Aorta (tissue), 5 donors: ENCODE data around the gene MICALL1. TPM values are rescaled to one million over a fixed set of nuclear protein-coding genes. Genes with fewer than 3 reads are reported as not detected.

Experiments used
- ATAC-seq: fragments of 200-7000 bp; cut with Tn5 transposase; one replicate; pipeline ENCODE4 v1.9.1; 2022; ENCODE audit warnings: moderate library complexity; ENCODE audit not compliant: low FRiP score
- DNase-seq, 2 donors: peaks; one replicate each; pipeline ENCODE4 v3.0.0-alpha.2; 2020
- H3K27ac ChIP-seq, 2 donors: one replicate each; pipeline ENCODE4 v1.5.1; 2013; ENCODE audit warnings: low read length in 2 of 2, mild to moderate bottlenecking in 2 of 2, moderate library complexity in 2 of 2, control low read depth in 1 of 2, inconsistent platforms in 1 of 2, low read depth in 1 of 2
- H3K27me3 ChIP-seq, 2 donors: one replicate each; pipeline ENCODE4 v1.6.1; 2013; ENCODE audit warnings: control low read depth in 1 of 2, low read length in 1 of 2, mild to moderate bottlenecking in 1 of 2, moderate library complexity in 1 of 2; ENCODE audit not compliant: insufficient read depth in 2 of 2, control insufficient read depth in 1 of 2
- H3K36me3 ChIP-seq, 2 donors: one replicate each; pipeline ENCODE4 v1.6.1; 2013; ENCODE audit warnings: control low read depth in 1 of 2, low read length in 1 of 2, mild to moderate bottlenecking in 1 of 2; ENCODE audit not compliant: insufficient read depth in 2 of 2, control insufficient read depth in 1 of 2
- H3K4me1 ChIP-seq, 2 donors: one replicate each; pipeline ENCODE4 v1.6.1; 2013; ENCODE audit warnings: low read length in 2 of 2, control low read depth in 1 of 2, mild to moderate bottlenecking in 1 of 2, moderate library complexity in 1 of 2; ENCODE audit not compliant: insufficient read depth in 2 of 2, control insufficient read depth in 1 of 2
- H3K4me3 ChIP-seq, 2 donors: one replicate each; pipeline ENCODE4 v1.5.1; 2013; ENCODE audit warnings: low read length in 2 of 2, control low read depth in 1 of 2, mild to moderate bottlenecking in 1 of 2
- H3K9me3 ChIP-seq: one replicate; pipeline ENCODE4 v1.6.1; 2013; ENCODE audit warnings: mild to moderate bottlenecking, low read length; ENCODE audit not compliant: control insufficient read depth
- WGBS, 2 donors: extraction: QIAGEN DNeasy Blood & Tissue Kit; methylation state at CpG; one replicate each; pipeline ENCODE4 v1.1.7; 2013; 5-methylcytosine and 5-hydroxymethylcytosine counted together
- intact Hi-C, 2 donors: fragments of 100-400 bp; cut with DNase I; formaldehyde crosslinking; loops; one replicate each; pipeline versions ENCODE4 v1.14.2 to v1.15.0; 2022
- polyA plus RNA-seq, 2 donors: library from polyadenylated mRNA; stranded (reverse); fragments of 200-250 nt; gene quantifications; one replicate each; pipeline ENCODE4 v1.2.3, GENCODE V29; 2013
- total RNA-seq, 2 donors: library from RNA; stranded (reverse); fragmentation: NEBNext Ultra II Directional; extraction: Animal tissue kit (Norgen Biotek cat#: 25700); gene quantifications; one replicate each; pipeline ENCODE4 v1.2.1, GENCODE V29; 2021
- donor health status: healthy with polysubstance abuse.
- donor health status: Bipolar disorder and iron deficiency.
- donor health status: DM: no; HTN: no; CAD: no.
- donor health status: DM: no; HTN: no; CAD: no.
- donor health status: DM: yes; HTN: yes; CAD: no.

Gene MICALL1
- total and polyA plus RNA-seq, 4 donors, result 7.0 to 39.3 (median 18.5) TPM

DNA sequence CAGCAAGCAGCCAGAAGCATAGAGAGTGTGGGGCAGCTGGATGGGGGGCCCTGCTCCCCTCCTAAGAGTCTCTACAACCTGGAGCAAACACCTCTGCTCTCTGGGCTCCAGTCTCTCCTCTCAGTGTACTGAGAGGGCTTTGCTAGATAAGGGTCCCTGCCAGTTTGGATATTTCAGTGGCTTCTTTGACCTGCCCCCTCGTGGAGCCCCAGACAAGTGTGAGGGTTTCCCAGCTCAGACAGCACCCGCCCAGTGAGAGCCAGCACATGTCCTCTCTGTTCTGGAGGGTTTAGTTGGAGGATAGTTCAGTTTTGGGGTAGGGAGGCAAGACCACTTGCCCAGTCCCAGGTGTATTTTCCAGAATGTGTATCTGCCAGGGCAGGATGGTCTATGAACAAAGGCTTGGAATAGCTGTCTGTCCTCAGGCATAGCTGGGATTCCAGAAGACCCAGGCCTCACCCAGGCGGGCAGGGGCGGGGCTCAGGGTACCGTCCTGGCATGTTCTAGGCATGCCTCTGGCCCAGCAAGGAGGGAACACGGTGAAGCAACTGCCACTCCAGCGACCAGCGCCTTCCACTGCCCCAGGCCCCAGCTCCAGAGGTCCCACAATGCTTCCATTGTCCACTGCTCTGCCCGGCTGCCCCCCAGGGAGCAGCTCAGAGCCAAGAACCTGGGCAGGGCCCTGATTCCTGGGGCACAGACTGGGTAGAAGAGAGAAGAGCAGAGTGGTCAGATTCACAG, 7.5 kb upstream of the MICALL1 start:
- Histone ChIP-seq H3K4me3 (no peak overlapping the region), H3K27me3 (no peaks in the 10 kb centered on the region), H3K36me3 (no peaks in the 10 kb centered on the region), H3K27ac (no peak overlapping the region), H3K4me1 (no peaks in the 10 kb centered on the region), H3K9me3 (no peaks in the 10 kb centered on the region)
- intact Hi-C loops, result no loop called here
- DNase-seq, result no peak
- WGBS, 2 donors, result 77 to 82% methylated on average over 9 of the region's 9 CpGs
- ATAC-seq, result no peak

DNA sequence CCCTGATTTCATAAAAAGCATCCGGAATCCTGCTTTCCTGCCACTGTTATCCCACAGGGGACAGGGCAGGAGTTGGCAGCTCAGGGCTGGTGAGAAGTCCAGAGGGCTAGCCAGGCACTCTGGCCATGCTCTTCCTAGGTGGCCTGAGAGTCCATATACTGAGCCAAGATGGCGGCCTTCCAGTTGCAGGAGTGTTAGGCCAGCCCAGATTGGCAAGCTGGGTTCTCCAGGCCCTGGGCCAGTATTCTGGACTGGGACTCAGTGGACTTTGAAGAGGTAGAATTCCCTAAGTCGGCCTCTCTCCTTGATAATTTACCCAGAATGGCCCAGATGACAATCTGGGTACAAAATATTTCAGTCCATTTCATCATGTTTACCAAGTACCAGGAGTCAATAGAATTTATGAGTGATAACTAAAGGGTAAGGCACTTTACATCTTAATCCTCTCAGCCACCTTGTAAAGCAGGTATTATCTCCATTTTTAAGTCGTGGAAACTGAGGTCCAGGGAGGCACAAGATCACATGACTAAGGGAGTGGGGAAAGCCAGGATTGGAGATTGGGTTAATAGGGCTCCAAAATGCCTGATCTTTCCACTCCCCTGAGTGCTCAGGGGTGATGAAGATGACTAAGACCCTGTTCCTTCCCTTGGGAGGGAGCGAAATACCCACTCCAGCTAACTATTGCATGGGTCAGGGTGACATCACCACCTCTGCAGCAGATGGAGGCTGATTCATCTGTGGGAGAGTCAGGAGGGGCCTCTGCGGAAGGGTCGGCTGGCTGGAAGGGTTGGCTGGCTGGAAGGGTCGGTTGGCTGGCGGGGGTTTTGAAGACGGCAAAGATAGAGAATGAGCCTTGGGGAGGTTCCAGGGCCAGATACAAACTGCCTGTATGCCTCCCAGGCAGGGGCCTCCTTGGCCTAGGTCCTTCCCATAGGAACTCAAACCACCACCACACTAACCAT, 1.2 kb upstream of the MICALL1 start:
- no peaks in the 10 kb centered on the region for H3K36me3 ChIP-seq
- intact Hi-C loops, result no loop called here
- DNase-seq (peak; percentile 83 to 92), ATAC-seq (peak; percentile 78)
- peak overlapping the region in 1 of 2 donors; percentile 25 for H3K27ac ChIP-seq
- 28 to 32% methylated on average over 10 of the region's 10 CpGs for WGBS, 2 donors
- H3K9me3 ChIP-seq, result no peaks in the 10 kb centered on the region
- no peaks in the 10 kb centered on the region for H3K27me3 ChIP-seq
- H3K4me1 ChIP-seq, result no peaks in the 10 kb centered on the region
- H3K4me3 ChIP-seq, result no peak overlapping the region

DNA sequence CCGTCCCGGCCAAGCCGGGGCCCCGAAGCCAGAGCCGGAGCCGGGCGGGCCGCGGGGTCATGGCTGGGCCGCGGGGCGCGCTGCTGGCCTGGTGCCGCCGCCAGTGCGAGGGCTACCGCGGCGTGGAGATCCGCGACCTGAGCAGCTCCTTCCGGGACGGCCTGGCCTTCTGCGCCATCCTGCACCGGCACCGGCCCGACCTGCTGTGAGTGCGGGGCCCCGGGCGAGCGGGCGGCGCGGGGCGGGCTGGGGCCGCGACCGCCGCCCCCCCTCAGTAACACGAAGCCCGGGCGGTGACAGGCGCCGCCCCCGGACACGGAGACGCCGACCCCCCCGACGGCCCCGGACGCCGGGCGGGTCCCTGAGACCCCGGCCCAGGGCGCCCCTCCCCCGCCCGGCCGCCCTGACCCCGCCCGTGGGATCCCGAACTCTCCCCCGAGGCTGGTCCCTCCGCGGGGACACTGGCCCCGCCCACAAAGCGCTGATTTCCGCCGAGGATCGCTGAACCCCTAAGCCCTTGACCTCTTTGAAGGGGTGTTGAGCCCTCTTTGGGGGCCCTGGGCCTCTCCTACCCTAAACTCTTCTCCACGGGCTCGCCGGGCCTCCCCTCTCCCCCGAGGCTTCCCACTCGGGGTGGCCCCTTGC, 389 bp downstream of the MICALL1 start:
- DNase-seq, result peak in 1 of 2 donors; percentile 80
- intact Hi-C loops, result no loop called here
- H3K9me3 ChIP-seq, result no peaks in the 10 kb centered on the region
- no peaks in the 10 kb centered on the region for H3K36me3 ChIP-seq
- 1% methylated on average over 45 to 75 of the region's 75 CpGs for WGBS, 2 donors
- H3K4me3 ChIP-seq, result peak overlapping the region; percentile 67 to 85
- peak overlapping the region in 1 of 2 donors; percentile 46 for H3K27ac ChIP-seq
- no peak for ATAC-seq
- H3K27me3 ChIP-seq, result no peaks in the 10 kb centered on the region
- no peaks in the 10 kb centered on the region for H3K4me1 ChIP-seq

DNA sequence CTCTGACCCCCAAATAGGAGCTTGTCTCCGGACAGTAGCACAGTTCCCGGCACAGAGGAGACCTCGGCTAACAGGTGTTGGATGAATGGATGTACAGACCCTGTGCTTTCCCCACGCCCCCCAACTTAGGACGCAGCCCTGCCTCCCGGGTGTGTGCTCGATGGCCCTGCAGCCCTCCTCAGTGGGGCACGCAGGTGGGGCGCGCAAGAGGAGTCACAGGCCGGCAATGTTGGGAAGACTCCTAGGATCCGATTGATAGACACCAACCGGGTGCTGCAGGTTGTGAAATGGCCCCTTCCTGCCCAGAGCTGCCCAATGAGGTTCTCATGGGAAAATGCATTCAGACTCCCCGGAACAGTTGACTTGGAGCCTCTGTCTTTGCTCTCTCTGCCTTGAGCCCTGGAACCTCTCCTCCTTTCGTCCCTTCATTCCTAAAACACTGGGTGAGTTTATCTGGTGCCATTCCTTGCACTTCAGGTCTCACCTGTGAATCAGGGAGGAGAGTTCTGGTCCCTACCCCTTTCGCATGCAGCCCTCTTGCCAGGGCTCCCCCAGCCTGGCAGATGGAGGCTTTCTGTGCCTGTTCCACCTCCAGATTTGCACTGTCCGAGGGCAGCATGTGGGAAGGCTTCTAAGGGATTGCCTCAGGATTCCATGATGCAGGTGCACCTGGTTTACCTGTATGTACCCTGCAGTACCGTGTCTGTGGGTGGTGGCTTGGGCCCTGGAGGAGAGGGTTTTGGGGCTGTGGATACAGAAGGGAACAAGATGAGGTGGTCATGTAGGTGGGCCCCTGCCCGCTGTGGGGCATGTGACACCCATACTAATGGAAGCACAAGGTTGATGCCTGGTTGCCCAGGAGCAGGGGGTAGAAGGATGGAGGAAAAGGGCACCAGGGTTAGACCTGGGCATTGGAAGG, 1.2 kb downstream of the MICALL1 start:
- WGBS, 2 donors, result 25 to 34% methylated on average over 19 of the region's 19 CpGs
- no peaks in the 10 kb centered on the region for H3K36me3 ChIP-seq
- H3K4me1 ChIP-seq, result no peaks in the 10 kb centered on the region
- no peak for ATAC-seq
- no peaks in the 10 kb centered on the region for H3K9me3 ChIP-seq
- H3K27ac ChIP-seq, result peak overlapping the region in 1 of 2 donors; percentile 46
- intact Hi-C loops, result no loop called here
- H3K4me3 ChIP-seq, result peak overlapping the region; percentile 67 to 85
- no peak for DNase-seq
- no peaks in the 10 kb centered on the region for H3K27me3 ChIP-seq

DNA sequence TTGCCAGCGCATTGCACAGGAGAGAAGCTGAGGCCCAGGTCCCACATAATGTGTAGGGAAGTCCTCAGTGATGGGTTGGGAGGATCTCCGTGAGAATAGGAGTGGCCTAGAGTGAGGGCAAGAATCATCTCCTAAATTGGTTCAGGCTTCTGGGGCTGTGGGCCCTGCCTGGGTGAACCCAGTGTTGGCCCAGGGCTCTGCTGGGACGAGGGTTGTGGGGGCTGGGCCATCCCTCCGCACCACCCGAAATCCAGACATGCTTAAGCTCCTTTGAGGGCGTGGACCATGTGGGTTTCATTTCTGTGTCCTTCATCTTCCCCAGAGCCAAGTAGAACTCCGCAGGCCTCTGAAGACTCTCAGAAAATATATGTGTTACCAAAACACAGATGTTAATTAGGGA, 3.7 kb downstream of the MICALL1 start:
- Histone ChIP-seq H3K4me1 (no peaks in the 10 kb centered on the region), H3K27ac (no peak overlapping the region), H3K9me3 (no peaks in the 10 kb centered on the region), H3K4me3 (no peak overlapping the region), H3K36me3 (no peaks in the 10 kb centered on the region), H3K27me3 (no peaks in the 10 kb centered on the region)
- ATAC-seq, result no peak
- intact Hi-C loops, result no loop called here
- WGBS, 2 donors, result 81 to 82% methylated on average over 7 of the region's 7 CpGs
- DNase-seq, result no peak

DNA sequence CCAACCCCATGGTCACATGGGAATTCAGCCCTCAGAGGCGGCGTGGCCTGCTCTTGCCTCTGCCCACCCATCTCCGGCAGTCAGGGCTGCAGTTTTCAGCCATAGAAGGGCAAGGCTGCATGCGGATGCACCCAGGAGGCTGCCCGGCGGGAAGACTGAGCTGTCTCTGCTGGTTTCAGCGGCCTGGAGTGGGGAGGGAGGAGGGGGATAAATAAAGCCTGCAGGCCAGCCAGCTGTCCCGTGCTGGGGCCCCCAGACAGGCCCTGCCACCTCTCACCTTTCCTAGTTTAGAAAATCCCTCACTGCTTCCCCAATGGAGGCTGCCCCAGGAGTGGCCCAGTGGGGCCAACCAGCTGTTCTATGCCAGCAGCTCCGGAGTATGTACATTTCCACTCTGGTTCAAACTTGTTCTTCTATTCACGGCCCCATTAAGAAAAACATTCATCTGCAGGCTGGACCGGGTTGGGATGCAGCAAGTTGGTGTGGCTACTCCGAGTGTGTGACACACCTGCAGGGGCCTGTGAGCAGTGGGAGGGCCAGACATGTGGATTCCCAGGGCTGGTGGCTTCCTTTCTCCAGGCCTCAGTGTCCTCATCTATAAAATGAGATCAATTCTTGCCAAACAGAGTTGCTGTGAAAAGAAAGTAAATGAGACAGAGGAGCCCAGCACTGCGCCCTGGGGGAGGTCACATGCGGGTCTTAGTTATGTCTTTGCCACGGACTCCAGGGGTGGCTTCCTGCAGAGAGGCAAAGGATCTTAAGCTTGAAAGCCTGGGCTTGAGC, 5.0 kb downstream of the MICALL1 start:
- H3K27ac ChIP-seq, result no peak overlapping the region
- ATAC-seq, result peak; percentile 63
- H3K4me3 ChIP-seq, result no peak overlapping the region
- intact Hi-C loops, result no loop called here
- no peaks in the 10 kb centered on the region for H3K4me1 ChIP-seq
- H3K27me3 ChIP-seq, result no peaks in the 10 kb centered on the region
- no peaks in the 10 kb centered on the region for H3K36me3 ChIP-seq
- no peak for DNase-seq
- H3K9me3 ChIP-seq, result no peaks in the 10 kb centered on the region
- 34% methylated on average over 15 of the region's 15 CpGs for WGBS, 2 donors

DNA sequence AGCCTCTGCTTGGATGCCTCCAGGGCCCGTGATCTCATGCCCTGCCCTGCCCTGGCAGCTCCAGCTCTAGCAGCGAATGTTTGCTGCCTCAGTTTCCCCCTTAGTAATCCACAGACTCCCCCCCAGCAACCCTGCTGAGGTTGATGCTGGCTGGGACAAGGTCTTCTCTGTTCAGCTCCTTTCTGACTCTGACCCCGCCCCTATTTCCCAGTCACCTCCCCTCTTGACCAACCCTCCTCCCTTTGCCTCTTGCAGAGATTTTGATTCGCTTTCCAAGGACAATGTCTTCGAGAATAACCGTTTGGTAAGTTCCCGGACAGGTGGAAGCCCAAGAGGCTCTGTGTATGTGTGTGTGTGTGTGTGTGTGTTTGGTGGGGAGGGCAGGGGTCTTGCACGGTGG, 5.6 kb downstream of the MICALL1 start:
- ATAC-seq (no peak), DNase-seq (no peak)
- H3K4me1 ChIP-seq, result no peaks in the 10 kb centered on the region
- H3K9me3 ChIP-seq, result no peaks in the 10 kb centered on the region
- H3K27me3 ChIP-seq, result no peaks in the 10 kb centered on the region
- H3K4me3 ChIP-seq, result no peak overlapping the region
- intact Hi-C loops, result no loop called here
- WGBS, 2 donors, result 78% methylated on average over 8 of the region's 8 CpGs
- H3K27ac ChIP-seq, result no peak overlapping the region
- H3K36me3 ChIP-seq, result peaks cover 0 to 2% of the 10 kb centered on the region in 2 donors
